HG03045 (cell line): Measurements from ENCODE around the gene RPL7A.
"Not testable (repeated sequence)": the region's sequence is repeated elsewhere in the genome, so short reads cannot be mapped to it uniquely, and the experiment has no call there.

Source experiments
- ATAC-seq: cut with Tn5 transposase; IDR thresholded peaks from one replicate; pipeline ENCODE4 v1.9.1; 2021; ENCODE audit warnings: mild to moderate bottlenecking, moderate library complexity; ENCODE audit not compliant: unreplicated experiment

Gene RPL7A

DNA sequence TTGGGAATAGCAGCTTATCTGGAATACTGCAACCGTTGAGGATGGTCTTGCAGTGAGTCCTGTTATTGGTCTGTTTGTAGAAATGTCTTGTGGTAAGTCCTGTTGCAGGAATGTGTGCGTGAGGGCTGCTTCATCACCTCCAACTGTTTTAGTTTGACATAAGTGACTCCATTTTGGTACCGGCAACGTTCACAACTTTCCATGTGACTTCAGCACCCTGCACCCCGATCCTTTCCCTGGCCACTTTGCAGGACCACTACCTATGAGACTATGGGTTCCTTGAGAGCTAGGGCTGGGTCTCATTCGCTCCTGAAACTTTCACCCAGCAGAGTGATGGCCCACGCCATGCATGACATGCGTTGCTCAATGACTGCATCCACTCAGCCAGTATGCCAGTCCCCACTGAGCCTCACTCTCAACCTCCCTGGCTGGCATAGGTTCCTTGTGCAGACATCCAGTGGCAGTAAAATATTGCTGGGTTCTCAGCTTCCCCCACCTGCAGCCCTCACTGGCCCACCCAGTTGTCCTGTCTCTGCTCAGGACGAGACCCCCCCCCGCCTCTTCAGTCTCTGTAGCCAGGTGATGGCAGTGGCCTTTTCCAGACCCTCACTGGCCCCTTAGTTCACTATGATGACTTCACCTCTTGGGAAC is 20.1 kb upstream of the RPL7A start:
- no peak for ATAC-seq

DNA sequence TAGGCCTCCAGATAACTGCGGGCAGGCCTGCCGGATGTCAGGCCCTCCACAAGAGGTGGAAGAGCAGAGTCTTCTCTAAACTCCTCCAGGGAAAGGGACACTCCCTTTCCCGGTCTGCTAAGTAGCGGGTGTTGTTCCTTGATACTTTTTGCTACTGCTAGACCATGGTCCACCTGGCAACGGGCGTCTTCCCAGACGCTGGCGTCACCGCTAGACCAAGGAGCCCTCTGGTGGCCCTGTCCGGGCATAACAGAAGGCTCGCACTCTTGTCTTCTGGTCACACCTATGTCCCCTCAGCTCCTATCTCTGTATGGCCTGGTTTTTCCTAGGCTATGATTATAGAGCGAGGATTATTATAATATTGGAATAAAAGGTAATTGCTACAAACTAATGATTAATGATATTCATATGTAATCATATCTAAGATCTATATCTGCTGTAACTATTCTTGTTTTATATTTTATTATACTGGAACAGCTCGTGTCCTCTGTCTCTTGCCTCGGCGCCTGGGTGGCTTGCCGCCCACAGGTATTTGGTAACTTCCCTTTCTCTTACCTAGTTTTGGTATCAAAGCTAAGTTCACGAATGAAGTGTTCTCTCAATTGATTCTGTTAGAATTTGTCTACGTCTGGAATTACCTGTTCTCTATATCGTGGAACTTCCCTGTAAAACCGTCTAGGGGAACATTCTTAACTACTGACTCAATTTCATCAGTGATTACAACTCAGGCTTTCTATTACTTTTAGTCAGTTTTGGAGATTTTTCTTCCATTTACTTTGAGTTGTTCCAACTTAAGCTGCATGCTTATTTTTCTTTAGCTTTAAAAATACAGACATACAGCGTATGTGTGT is 18.5 kb upstream of the RPL7A start:
- not testable (repeated sequence) for ATAC-seq

DNA sequence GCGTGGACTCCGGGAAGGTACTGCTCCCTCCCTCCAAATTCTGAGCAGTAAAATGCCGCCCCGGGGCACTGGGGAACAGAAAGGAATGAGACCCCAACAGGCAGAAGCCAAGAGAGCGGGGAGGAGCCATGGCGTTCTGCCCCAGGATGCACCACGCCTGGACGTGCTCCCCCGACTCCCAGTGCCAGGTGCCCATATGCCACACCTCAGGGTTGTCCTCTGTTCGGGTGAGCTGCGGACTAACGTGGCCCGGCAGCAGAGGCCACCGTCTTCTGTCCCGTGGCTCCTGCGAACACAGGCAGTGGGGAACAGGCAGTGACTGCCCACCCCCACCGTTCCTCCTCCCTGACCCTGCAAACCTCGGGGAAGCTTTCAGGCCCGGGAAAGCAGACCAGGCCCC is 16.8 kb upstream of the RPL7A start:
- ATAC-seq: no peak

GRCh38 chr9:133331641-133332380 is 16.2 kb upstream of the RPL7A start:
- no peak for ATAC-seq

DNA sequence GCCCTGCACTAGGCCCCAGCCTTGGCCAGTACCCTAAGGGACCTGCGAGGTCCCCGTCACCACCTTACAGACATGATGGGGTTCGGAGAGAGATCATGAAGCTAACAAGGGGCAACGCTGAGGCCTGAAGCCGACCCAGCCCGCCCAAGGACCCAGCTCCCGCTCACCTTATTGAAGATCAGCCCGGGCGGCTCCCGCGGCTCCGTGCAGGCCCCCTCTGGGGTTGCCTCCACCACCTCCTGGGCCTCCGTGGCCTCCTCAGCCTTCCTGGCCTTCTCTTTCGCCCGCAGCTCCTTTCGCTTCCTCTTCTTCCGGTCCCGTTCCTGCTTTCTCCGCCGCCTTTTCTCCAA is 15.7 kb upstream of the RPL7A start:
- ATAC-seq: no peak

GRCh38 chr9:133333011-133333410 is 15.0 kb upstream of the RPL7A start:
- ATAC-seq: no peak

DNA sequence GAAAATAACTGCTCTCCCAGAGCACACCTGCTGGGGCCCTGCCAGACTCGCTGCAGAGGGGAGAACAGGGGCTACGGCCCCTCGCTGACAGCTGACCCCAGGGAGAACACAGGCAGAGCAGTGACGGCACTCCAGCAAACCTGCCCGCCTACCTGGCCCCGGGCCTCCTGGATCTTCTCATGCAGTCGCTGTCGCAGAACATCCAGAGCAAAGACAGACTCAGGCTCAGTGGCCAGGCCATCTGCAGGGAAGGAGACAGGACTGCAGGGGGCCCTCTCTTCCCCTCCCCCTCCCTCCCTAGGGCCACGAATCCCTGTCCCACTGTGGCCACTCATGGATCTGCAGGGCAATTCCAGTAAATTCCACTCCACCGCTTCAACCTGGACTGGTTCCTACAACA is 14.5 kb upstream of the RPL7A start:
- no peak for ATAC-seq

DNA sequence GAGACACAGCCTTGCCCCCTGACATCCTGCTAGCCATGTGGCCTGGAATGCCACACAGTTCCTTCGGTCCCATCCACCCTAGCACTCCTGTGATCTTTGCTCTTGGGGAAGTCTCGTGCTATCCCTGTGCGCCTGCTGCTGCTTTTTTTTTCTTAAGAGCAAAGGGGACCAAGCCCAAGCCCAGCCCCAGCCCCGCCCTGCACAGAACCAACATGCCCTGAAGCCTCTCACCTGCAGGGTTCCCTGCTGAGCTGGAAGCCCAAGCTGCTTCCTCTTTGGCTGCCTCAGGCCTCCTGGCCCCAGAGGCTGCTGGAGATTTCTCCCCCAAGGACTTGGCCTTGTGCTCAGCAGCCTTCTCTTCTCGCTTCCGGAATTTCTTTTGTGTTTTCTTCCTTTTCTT is 13.9 kb upstream of the RPL7A start:
- no peak for ATAC-seq

DNA sequence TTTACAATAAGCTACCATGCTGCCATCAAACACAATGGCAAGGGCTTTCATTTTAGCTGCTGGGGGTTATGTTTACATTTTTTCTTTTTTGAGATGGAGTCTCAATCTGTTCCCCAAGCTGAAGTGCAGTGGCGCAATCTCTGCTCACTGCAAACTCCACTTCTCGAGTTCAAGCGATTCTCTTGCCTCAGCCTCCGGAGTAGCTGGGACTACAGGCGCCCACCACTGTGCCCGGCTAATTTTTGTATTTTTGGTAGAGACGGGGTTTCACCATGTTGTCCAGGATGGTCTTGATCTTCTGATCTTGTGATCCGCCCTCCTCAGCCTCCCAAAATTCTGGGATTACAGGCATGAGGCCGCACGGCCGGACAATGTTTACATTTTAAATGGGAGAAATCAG is 13.1 kb upstream of the RPL7A start:
- not testable (repeated sequence) for ATAC-seq

DNA sequence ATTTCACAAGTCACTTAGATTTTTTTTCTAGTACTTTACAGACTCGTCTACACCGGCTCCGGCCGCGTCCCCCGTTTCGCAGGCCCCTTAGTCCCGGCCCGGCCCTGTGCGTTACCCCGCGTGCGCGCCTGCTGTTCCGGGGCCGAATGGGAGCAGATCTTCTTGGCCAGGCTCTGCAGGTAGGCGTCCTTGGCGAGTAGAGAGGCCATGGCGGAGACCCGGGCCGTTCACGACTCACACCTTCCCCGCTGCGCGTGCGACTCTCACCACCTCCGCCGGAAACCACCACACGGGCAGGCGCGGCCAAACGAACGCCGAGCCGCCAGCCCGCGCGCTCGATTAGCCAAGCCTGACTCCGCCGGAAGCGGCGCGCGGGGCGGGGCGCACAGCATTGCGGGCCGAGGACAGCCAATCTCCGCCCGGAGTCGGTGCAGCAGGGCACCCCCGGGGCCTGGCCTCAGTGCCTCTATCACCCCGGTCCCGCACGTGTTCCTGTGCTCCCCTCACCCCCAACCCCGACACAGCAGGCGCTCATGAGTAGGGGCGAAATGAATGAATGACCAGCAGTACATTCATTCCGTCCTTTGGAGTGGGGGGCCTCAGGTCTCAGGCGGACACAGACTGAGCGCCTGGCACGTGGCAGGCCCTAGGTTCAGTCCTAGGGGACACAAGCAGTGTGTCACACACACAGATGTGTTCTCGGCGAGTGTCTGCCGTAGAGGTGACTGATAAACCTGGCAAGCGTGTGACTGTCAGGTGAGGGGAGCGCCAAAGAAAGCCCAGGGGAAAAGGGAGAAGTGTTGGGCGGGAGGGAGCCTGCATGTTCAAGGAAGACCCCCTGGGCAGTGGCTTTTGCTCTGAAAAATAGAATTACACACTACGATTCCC is 11.8 kb upstream of the RPL7A start, which contains the start of gene SURF6:
Gene SURF6, minus strand, starts transcription at position 265 of the 888 bp plus-strand sequence. Its CDS starts 56 bp downstream, at position 209.
- peak; percentile 84 for ATAC-seq

DNA sequence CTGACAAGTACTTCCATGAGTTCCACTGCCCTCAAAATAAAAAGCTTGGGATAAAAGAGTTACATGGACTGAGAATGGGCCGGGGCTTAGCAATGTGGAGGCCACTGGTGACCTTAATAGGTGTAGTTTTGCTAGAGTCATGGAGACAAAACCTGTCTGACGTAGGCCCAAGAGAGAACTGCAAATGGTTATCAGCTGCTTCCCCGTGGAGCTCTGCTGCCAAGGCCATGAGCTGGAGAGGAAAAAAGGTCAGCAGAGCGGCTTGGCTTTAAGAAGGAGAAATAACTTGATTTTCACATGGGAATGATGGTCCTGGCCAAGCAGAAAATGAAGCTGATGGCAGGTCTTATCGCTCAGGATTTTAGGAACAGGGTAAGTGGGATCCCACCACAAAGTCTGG is 8.4 kb upstream of the RPL7A start:
- no peak for ATAC-seq

GRCh38 chr9:133340256-133340655 is 7.8 kb upstream of the RPL7A start:
- ATAC-seq: no peak

- no peak for ATAC-seq
These were observed 7.1 kb upstream of the RPL7A start for GRCh38 chr9:133340916-133341315.

DNA sequence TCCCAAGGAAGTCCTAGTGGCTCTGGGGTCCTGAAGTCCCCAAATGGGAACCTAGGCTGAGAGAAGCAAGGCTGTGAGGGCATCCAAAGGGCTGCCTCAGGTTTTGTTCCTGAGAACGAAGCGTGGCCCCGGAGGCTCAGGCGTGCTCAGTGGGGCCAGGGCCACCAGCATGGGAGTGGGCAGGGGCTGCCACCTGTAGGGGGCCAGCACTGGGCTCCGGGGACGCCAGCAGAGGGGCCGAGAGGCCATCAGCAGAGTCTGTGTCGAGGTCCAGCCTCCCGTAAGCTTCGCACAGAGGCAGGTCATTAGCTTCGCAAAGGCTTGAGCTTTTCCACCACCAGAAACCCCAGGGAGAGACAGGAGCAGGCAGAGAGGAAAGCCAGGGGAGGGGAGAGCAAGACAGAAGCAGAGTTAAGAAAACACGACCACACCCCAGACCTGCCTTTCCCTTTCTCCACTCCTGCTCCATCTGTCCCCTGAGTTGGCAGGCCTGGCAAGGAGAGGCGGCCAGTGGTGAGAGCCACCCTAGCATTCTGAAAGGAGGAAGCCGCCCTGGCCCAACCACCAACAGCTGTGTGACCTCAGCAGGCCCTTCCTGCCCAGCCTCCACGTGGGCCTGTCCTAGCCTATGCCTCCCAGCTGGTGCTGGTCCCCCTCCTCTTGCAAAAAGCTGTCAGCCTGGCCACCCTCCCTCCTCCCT is 6.5 kb upstream of the RPL7A start:
- no peak for ATAC-seq

- no peak for ATAC-seq
These were observed 6.0 kb upstream of the RPL7A start for GRCh38 chr9:133342069-133342406.

- no peak for ATAC-seq
These were observed 5.4 kb upstream of the RPL7A start for GRCh38 chr9:133342570-133342969.

DNA sequence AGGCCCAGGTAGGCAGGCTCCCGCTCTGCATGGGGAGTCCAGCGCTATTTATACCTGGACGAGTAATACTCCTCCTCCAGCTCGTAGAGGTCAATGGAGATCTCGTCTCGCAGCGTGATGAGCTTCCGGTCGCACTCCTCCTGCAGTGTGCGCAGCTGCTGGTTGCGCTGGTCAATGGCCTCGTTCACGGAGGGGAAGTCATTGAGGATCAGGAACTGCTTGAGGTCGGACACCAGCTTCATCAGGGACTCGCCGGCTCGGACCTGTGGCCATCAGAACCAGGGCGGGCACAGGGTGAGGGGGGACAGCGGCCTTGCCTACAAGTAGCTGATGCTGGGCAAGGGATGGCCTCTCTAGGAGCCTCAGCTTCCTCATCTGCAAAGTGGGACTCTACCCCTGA is 3.9 kb upstream of the RPL7A start:
- ATAC-seq: no peak

DNA sequence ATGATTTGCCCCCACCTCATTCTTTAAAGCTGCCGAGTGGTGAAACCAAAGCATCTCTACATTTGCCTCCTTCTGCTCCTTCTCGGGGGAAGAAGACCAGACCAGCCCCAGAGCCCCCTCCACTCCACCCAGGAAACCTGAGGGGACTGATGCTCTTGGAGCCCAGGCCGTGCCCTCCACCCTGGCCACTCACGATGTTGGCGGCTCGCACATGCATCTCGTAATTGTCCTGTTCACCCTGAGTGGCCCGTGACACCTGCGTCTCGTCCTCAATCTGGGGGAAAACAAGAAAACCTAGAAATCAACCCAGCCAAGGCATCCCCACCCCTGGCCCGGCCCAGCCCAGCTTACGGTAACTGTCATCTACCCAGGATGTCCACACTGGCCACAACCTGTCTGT is 3.0 kb upstream of the RPL7A start:
- no peak for ATAC-seq

- no peak for ATAC-seq
These were observed 2.4 kb upstream of the RPL7A start for GRCh38 chr9:133345596-133345995.

DNA sequence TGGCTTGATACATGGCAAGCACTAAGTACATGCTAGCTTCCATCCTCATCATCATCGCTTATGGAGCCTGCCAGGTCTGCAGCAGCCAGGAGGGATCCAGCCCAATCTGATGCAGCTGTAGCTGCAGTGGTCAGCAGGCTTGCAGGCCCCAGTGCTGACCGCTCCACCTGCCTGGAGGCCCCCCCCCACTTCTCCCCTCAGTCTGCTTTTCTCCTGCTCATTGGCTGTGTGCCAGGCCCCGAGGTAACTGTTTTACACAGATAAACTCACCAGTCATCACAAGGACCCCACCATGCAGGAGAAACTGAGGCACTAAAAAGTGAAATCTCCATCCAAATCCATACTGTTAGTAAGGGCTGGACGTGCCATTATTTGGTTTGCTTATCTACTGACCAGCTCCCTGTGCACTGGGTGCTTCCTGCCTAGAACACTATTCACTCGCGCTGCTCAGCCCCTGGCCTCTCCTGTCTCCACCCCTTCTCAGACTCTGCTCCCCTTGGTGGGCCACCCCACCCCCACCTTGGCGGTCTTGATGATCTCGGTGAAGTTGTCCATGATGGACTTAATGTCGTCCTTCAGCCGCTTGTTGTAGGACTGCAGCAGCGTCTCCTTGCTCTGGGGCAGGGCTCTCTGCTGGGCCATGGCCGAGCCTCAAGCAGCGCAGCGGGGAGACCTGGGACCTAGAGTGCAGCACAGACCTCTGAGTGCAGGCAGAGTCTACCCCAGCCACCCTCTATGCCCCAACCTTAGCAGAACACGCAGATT is 1.8 kb upstream of the RPL7A start:
- ATAC-seq: no peak
